MM.1S (cell line): Measurements from ENCODE around the gene CR1.

ENCODE experiments used
- EZH2 ChIP-seq: fragments of 300-600 bp; sonication (generic); optimal IDR thresholded peaks from 2 replicates; pipeline ENCODE3; 2017; ENCODE audit warnings: low read depth, mild to moderate bottlenecking, antibody characterized with exemption, low read length, mixed read lengths
- EZH2phosphoT487 ChIP-seq: fragments of 300-600 bp; sonication (generic); IDR thresholded peaks from 2 replicates; pipeline ENCODE4 v1.6.1; 2018; ENCODE audit warnings: antibody characterized with exemption, low read length
- TF ChIP-seq, protein P1 (sequence below): fragments of 300-600 bp; sonication (generic); IDR thresholded peaks from 2 replicates; pipeline ENCODE4 v1.5.1; 2016; ENCODE audit warnings: antibody characterized with exemption, low read length, mixed read lengths

- TF ChIP-seq EZH2phosphoT487 (no peak), EZH2 (no peak)
- TF ChIP-seq, protein P1, sequence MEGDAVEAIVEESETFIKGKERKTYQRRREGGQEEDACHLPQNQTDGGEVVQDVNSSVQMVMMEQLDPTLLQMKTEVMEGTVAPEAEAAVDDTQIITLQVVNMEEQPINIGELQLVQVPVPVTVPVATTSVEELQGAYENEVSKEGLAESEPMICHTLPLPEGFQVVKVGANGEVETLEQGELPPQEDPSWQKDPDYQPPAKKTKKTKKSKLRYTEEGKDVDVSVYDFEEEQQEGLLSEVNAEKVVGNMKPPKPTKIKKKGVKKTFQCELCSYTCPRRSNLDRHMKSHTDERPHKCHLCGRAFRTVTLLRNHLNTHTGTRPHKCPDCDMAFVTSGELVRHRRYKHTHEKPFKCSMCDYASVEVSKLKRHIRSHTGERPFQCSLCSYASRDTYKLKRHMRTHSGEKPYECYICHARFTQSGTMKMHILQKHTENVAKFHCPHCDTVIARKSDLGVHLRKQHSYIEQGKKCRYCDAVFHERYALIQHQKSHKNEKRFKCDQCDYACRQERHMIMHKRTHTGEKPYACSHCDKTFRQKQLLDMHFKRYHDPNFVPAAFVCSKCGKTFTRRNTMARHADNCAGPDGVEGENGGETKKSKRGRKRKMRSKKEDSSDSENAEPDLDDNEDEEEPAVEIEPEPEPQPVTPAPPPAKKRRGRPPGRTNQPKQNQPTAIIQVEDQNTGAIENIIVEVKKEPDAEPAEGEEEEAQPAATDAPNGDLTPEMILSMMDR: no peak
Measured at GRCh38 chr1:207495801-207496792, at the start of gene CR1.
